Kidney tubule cell (primary cell): ENCODE data around the gene YAF2.

ENCODE experiments used
- DNase-seq: peaks from one replicate; pipeline ENCODE4 v3.0.0-alpha.2; 2018; ENCODE audit warnings: low spot score

YAF2 gene

DNA sequence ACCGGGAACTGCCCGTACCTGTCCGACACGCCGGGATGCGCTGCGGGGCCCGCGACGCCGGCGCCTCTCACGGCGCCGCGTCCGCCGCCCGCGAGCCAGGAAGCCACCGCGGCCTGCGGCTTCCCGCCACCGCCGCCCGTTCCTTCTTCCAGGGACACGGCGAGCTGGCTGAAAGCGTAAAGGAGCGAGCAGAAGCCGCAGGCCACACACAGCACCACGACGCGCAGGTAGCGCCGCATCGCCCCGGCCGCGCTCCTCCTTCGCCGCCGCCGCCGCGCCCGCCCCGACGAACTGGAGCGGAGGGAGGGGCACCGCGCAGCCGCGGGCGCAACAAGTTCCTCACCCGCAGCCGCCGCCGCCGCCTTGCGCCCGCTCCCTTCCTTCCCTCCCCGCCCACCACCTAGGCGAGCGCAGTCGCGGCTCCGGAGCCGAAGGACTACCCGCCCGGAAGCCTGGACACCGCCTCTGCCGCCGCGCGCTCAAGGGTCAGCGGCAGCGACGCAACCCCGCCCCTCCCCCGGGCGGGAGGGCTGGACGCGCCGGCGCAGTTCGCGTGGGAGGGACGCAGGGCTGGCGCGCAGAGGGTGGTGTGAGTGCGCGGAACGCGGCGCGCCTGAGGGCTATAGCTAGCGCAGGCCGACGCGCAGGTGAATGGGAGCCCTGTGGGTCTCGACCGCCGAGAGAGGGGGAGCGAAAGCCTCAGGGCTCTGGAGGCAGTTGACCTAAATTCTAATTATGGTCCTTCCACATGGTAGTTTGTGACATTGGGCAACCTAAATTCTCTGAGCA lies 93.4 kb downstream of the YAF2 start, which contains the start of gene GXYLT1:
Gene GXYLT1 (minus strand): TSS at position 467 of the 789 bp plus-strand sequence. CDS start 228 bp downstream, at position 239.
- DNase-seq = peak; percentile 96

DNA sequence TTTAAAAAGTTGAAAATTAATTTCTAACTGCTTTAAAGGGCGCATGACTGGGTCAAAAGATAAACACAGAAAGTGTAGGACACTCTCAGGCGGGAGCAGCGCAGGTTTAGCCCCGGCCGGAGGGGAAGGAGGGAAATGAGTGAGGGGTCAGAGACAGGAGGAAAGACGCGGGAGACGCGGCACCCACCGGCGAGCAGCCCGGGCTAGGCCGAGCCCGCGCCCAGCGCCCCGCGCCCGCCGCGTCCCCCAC lies 94.0 kb downstream of the YAF2 start:
- no peak for DNase-seq

DNA sequence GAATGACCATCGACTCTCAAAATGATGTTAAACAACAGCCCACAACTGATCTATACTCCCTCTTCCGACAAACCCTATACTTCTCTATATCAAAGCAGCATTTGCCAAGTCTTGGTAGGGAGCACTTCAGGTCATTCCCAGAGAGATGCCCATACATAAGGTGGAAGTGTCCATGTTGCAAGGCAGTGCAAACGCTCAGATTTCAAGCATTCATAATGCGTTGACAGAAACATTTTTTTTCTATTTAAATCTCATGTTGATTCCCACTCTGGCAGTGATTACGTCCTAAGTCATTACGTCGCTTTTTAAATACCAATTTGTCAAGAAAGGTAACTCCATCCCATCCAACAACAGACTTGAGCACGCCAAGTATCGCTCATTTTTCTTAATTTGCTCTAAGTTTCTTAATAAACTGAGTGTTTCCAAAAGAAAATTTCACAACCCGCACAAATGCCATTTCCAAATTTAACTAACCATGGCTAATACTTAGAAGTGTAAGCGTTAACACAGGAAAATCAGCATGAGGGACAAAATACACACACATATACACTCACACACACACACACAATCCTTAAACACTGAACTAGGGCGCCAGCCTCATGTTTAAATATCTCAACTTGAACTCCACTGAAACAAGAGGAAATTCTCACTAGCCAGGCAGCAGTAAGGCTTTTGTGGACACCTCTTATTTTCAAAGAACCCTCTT lies 94.4 kb downstream of the YAF2 start:
- peak; percentile 40 for DNase-seq

DNA sequence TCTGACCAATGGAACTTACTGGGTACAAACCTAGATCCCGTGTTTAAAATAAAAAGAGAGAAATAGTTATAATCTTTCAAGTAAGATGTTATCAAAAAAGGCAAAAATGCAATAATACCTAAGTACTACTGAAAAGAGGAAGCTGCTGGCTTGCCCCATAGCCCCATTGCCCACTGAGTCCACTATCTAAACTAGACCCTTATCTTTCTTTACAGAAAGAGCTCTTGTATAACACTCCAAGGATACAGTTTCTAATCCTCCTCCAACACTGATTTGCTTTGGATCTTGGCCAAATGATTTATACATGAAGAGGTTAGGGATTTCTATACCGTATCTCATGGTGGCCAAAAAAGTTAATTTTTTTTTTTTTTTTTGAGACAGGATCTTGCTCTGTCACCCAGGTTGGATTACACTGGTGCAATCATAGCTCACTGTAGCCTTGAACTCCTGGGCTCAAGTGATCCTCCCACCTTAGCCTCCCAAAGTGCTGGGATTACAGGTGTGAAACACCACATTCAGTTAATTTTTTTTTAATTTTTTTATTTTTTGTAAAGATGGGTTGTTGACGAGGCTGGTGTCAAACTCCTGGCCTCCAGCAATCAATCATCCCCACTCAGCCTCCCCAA lies 96.0 kb downstream of the YAF2 start:
- DNase-seq = no peak

DNA sequence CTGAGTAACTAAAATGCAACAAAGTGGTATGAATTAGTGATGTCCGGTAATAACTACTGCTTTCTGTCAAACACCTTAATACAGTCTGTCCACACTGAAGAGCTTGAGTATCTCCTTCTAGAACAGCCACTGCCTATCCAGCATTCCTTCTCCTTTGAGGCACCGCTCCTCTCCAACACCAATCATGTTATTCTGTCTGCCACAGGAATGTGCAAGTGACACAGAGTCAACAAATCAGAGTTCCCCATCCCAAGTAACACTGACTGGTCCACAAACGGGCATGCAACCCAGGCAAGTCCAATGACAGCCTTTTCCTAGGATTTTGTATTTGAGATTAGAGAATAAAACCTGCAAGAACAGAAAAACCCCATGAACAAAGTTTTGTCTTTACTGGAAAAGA lies 97.1 kb downstream of the YAF2 start:
- DNase-seq = peak; percentile 81

DNA sequence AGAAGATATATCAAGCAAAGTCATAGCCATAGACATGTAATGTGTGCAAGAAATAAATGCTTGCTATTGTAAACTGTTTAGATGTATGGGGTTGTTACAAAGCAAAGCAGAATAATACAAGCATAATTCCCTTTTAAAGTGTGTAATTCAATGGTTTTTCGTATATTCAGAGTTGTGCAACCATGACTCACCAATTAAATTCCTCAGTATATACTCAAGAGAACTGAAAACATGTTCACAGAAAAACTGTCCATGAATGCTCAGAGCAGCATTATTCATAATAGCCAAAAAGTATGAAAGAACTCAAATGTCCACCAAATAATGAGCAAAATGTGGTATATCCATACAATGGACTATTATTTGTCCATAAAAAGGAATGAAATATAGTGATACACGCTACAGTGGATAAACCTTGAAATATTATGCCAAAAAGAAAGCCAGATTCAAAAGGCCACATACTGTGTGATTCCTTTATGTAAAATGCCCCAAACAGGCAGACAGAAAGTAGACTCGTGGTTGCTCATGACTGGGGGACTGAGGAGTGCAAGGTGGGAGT lies 102.7 kb downstream of the YAF2 start:
- peak; percentile 44 for DNase-seq

DNA sequence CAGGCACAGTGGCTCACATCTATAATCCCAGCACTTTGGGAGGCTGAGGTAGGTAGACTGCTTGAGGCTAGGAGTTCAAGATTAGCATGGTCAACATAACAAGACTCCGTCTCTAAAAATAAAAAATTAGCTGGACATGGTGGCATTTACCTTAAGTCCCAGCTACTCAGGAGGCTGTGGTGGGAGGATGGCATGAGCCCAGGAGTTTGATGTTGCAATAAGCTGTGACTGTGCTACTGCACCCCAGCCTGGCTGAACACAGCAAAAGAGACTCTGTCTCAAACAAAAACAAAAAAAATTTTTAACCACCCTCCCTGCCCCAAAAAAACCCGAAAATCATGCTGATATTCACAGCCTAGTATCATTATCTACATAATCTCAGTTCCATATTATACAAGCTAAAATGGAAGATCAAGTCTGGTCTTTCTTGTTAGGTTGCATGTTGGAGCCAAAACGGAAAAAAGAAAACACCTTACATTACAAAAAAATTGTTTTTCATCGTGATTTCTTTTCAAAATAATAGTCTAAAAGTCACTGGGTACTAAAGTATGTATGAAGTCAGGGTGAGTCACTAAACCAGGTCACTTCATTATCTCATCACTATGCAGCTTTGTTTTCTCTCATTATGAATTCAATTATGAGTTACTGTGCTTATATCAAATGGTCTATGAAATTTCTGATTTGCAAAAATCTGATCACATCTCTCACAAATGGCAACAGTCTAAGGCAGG lies 107.2 kb downstream of the YAF2 start:
- DNase-seq = peak; percentile 61

DNA sequence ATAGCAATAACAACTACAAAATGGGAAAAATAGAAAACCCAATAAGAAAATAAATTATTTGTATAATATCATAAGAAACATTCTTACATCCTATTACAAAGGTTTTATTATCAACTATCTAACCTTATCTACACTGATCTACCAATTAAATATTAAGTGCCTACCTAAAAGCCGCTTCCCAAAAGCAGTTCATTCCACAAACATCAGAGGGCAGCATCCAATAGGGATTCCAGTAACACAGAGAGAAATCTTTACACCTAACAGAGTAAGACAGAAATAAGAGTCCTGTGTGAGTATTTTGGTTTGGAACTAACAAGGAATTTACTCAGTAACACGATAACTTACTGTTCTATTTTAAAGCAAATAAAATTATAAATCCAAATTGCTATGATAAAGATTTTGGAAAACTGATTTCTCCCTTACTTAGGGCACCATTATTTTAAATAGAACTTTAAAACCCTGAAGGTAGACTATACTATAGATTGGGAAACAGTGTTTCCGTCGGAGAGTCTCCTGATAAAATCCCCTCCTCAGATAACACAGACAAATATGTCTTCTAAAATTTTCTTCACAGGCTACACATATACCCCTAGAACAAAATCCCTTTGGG lies 108.3 kb downstream of the YAF2 start:
- DNase-seq = peak; percentile 78

DNA sequence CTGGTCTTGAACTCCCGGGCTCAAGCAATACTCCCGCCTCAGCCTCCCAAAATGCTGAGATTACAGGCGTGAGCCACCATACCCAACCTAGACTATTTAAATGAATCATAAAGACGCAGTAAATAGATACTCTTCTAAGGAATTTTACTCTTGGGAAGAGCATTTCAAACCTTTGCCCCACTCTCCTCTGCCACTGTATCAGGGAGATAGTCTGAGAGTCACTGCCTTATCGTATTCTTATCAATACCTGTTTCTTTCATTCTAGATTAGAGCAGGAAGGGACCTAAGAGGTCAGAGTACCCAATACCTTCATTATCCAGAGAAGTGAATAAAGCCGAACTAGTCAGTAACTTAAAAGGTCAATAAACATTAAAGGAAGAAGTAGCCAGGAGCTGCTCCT lies 109.2 kb downstream of the YAF2 start:
- DNase-seq = no peak

DNA sequence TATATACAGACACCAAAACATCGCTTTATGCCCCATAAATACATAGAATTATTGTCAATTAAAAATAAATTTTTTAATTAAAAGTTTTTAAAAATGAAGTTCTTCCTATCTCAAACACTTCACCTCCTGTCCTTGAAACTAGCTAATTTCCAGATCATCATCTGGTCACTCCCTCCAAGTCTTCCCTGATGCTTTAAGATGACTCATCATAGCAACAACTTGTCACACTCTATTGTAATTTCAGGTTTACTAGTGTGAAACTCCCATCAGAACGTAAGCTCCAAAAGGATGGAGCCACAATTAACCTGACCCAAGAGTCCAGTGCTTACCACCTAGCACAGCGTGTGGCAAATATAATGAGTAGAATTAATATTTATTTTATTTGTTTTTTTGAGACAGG lies 109.7 kb downstream of the YAF2 start:
- peak; percentile 51 for DNase-seq

DNA sequence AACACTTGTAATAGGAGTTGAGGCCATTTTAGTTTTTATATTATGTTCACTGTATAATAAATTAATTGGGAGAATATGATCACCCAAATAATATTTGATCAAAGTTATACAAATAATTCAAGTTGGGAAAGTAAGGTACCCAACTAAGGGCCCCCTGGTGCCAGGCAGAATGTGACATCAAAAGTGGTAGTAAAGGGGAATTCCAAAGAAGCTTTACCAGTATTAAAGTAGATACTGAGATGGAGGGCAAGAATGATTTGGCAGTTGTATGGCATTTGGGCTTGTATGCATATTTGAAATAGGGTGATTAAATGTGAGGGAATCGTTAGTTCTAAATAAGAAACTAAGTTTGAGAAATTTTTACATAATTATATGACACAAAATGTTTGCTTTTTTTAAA lies 111.1 kb downstream of the YAF2 start:
- DNase-seq = no peak

DNA sequence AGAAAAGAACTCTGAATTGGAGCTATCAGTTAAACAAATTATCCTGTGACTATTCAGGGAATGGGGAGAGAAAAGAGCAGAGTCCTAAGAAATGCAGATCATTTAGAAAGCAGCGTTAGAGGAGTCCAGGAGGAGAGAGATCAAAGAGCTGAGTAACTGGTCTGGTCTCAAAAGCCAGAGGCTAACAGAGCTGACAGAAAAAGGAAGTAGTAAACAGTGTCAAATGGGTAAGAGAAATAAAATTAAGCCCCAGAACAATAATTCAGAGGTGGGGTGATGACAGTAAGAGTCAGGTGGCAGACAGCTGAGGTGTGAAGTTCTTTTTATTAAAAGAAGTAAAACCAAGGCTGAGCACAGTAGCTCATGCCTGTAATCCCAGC lies 112.7 kb downstream of the YAF2 start:
- no peak for DNase-seq

DNA sequence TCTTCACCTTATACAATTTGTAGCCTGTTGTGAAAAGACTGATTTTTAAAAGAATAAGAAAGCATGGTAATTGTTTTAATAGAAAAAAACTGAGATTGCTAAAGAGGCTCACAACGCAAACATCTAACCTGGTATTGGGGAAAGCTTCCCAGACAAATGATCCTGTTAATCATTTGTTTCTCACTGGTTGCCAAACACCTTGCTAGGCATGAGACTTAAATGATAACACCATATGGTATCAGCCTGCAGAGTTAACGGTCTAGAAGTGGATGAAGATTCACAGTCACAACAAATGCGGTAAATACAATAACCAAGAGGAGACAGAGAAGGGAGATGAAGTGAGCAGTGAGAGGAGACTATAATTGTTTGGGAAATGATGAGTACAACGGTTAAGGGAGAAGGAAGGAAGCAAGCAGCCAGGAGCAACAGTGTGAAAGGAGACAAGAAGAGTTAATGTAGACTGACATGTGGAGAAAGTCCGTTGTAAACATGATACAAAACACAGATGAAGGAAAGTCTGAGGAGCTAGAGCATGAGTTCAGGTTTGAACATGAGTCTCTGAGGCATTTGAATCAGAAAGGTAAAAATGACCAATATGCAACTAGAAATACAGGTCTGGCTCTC lies 113.2 kb downstream of the YAF2 start:
- DNase-seq = peak; percentile 25

DNA sequence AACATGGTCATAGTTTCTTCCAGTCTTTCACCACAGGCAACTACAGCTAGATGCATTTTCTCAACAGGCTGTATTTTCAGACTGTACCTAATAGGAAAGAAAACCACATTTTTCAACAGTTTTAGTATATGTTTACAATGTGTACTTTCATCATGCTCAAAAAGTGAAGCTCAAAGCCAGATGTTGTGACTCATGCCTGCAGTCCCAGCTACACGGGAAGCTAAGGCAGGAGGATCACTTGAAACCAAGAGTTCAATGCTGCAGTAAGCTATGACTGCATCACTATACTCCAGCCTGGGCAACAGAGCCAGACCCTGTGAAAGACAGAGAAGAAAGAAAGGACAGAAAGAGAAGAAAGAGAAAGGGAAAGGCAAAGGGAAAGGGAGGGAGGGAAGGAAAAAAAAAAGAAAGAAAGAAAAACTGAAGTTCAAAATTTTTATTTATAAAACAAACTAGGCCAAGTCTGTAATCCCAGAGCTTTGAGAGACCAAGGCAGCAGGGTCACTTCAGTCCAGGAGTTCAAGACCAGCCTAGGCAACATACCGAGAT lies 118.9 kb downstream of the YAF2 start:
- DNase-seq = no peak

DNA sequence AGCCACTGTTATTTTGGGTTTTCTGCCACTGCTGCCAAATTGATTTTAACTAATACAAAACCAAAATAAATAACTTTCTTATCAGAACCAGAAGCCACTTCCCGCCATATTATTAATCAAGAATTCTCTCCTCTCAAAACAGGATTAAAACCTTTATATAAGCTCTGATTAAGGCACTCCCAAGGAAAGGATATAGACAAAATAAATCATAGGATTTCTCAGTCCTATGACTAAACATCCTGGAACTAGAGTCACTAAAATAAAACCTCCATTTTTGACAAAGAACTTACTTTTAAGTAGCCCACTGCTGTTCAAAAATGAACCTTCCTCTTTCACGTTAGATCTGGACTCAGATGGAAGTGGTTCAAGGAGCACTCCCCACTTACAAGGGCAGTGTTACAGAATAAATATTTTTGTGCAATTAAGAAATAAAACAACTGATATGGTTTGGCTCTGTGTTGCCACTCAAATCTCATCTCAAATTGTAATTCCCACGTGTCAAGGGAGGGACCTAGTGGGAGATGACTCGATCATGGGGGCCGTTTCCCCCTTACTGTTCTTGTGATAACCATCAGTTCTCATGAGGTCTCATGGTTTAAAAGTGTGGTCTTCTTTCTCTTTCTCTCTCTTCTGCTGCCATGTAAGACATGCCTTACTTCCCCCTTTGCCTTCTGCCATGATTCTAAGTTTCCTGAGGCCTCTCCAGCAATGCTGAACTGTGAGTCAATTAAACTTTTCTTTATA lies 119.7 kb downstream of the YAF2 start:
- DNase-seq = no peak

DNA sequence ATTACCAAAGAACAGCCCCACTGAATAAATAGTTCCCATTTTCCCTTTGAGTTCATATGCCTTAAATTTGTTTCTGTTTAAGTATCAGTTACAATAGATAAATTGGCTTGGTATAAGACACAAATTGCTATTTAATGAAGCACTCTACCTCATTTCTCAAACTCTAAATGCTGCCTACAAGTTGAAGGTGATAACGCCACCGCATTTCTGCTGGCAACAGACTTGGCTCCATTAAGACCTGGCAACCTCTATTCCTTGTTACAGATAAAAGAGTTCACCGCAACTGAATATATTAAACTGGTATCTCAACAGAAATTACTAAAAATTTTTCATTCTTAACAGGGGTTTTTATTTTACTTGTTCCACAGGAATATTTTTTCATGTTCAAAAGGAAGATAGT lies 129.0 kb downstream of the YAF2 start:
- DNase-seq = no peak
